BLaER1 treated with 17β-estradiol and CSF1 and Interleukin-3, amounts not matched to agents 10 nM and 100 nM (cell line): ENCODE results near the gene ZSWIM9.
A peak's percentile ranks its signal among the peaks of the same experiment; 100 is the strongest.

Experiments used
- H3K27ac ChIP-seq, 11 experiments: shearing (Covaris generic); formaldehyde crosslinking; 2 replicates each; pipeline ENCODE4 v1.8.1; 2022
- H3K27me3 ChIP-seq, 11 experiments: shearing (Covaris generic); formaldehyde crosslinking; 2 replicates each; pipeline ENCODE4 v1.8.1; 2022
- H3K36me3 ChIP-seq, 11 experiments: shearing (Covaris generic); formaldehyde crosslinking; 2 replicates each; pipeline ENCODE4 v1.8.1; 2022
- H3K4me1 ChIP-seq, 10 experiments: shearing (Covaris generic); formaldehyde crosslinking; 2 replicates each; pipeline ENCODE4 v1.8.1; 2022
- H3K4me2 ChIP-seq, 11 experiments: shearing (Covaris generic); formaldehyde crosslinking; 2 replicates each; pipeline ENCODE4 v1.8.1; 2022
- H3K4me3 ChIP-seq, 10 experiments: shearing (Covaris generic); formaldehyde crosslinking; 2 replicates each; pipeline ENCODE4 v1.8.1; 2022
- H3K9ac ChIP-seq, 11 experiments: shearing (Covaris generic); formaldehyde crosslinking; 2 replicates each; pipeline ENCODE4 v1.8.1; 2022
- H3K9me3 ChIP-seq, 11 experiments: shearing (Covaris generic); formaldehyde crosslinking; replicated peaks in 1 of 11; 2 replicates each; pipeline ENCODE4 v1.8.1; 2022
- H4K20me1 ChIP-seq, 11 experiments: shearing (Covaris generic); formaldehyde crosslinking; 2 replicates each; pipeline ENCODE4 v1.8.1; 2022
- Cebpa-rat ChIP-seq, 11 experiments: shearing (Covaris generic); IDR thresholded peaks; 2 replicates each; pipeline ENCODE4 v1.8.1; 2022

ZSWIM9 gene

DNA sequence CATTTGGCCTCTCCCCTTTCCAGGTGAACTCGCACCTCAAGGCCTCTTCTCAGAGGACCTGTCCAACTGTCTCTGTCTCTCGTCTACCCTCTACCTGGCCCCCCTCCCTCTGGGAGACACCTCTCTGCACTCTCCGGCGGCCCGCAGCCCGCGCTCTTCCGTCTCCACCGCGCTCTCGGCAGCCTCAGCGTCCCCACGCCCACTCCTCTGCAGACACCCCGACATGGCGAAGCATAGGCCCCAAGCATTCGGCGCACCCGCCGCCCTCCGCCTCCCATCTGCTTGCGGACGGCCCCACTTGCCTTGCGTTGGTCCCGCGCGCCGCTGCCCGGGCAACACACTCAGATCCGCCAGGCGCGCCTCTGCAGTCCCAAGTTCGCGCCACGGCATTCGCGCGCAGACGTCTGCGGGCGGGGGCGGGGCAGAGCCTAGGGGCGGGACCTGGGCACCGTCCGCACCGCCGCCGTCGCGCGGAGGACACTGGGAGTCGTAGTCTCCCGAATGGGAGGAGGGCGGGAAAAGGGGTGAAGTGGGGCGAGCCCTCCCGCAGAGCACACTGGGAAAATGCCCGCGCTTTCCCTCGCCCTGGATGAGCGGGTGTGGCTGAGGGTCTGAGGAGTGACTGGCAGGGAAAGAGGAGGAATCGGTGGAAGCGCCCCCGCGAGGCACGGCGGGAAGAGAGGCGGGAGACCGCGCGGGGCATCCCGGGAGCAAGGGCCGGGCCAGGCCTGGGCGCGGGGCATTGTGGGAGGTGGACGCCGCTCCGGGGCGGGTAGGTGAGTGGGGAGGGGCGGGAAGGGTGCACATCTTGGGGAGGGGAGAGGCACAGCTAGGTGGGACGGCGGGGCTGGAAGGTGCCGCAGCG, at the start of gene ZSWIM9, which contains the start of gene LIG1:
ZSWIM9 (plus strand) TSS at position 742 of the 865 bp plus-strand sequence. CDS start 1,123 bp downstream, outside the sequence.
LIG1 (minus strand) TSS at position 406 of the 865 bp plus-strand sequence. CDS start 4,778 bp downstream, outside the sequence.
- H3K36me3 ChIP-seq = peaks cover 25 to 34% (median 29%) of the 10 kb centered on the region in 11 experiments
- no peak for TF ChIP-seq Cebpa-rat (IDR thresholded peaks at IDR 0.05)
- H3K4me3 ChIP-seq = peak within 1 kb of the TSS; percentile 77 to 97 (median 89)
- peaks cover 0 to 16% (median 0%) of the 10 kb centered on the region in 11 experiments; a peak in 6 of 22 replicates for H4K20me1 ChIP-seq
- peak within 1 kb of the TSS; percentile 94 to 100 (median 98) for H3K4me2 ChIP-seq
- peak within 1 kb of the TSS; percentile 86 to 96 (median 92) for H3K9ac ChIP-seq
- peaks cover 51 to 56% (median 53%) of the 10 kb centered on the region in 10 experiments for H3K4me1 ChIP-seq
- no peaks in the 10 kb centered on the region for H3K9me3 ChIP-seq
- peak within 1 kb of the TSS; percentile 88 to 96 (median 93) for H3K27ac ChIP-seq
- H3K27me3 ChIP-seq = no peaks in the 10 kb centered on the region

DNA sequence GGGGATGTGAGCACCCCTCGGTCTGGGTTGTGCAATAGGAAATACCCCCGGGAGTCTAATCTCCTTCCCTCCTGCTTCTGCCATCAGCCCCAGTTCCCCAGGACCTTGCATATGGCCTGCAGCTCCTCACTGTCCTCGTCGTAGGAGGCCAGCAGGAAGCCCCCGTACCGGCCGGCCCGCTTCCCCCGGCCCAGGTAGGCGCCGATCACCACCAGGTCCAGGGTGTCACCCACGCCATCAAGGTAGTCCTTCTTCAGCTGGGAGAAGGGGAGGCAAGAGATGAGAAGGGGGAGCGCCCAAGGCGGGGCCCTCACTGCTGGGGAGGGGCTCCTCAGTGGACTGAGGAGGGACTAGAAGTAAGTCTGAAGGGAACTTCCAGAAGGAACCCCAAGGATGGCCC, 49.4 kb upstream of the ZSWIM9 start:
- H3K36me3 ChIP-seq = peaks cover 21 to 99% (median 90%) of the 10 kb centered on the region in 11 experiments
- H3K27ac ChIP-seq = peak overlapping the region in 6 of 11 experiments; percentile 17 to 65 (median 42); a peak in 8 of 22 replicates
- H3K27me3 ChIP-seq = no peaks in the 10 kb centered on the region
- no peak for TF ChIP-seq Cebpa-rat (IDR thresholded peaks at IDR 0.05)
- no peak overlapping the region for H3K9ac ChIP-seq
- peaks cover 31 to 59% (median 43%) of the 10 kb centered on the region in 10 experiments for H3K4me1 ChIP-seq
- H3K4me3 ChIP-seq = no peak overlapping the region
- H3K9me3 ChIP-seq = peaks cover 0 to 16% (median 7%) of the 10 kb centered on the region in 11 experiments; a peak in 10 of 22 replicates
- H4K20me1 ChIP-seq = no peaks in the 10 kb centered on the region
- peak overlapping the region in 7 of 11 experiments; percentile 10 to 76 (median 59); a peak in 9 of 22 replicates for H3K4me2 ChIP-seq

DNA sequence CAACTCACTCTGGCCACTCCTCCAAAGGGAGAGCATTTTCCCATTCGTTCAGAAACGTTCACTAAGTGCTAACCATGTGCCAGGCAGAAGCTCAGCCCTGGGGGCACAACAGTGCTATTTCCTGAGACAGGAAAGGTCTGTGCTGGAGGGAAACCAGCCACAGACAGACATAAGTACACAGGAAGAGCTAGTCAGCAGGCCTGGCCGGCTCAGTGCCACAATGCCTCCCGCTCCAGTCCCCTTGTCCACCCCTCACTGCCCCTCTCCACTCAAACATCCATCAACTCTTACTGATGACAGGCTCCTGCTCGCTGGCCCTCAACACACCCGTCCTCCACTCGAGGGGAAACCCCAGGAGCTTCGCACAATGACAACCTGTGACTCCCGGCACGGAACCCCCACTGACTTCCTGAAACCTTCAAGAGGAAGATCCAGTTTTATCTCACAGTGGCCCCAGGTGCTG, 48.5 kb upstream of the ZSWIM9 start:
- Histone ChIP-seq H3K36me3 (peaks cover 24 to 99% (median 89%) of the 10 kb centered on the region in 11 experiments), H3K4me1 (peaks cover 31 to 59% (median 43%) of the 10 kb centered on the region in 10 experiments), H3K4me2 (peak overlapping the region; percentile 52 to 78 (median 69)), H4K20me1 (0 out of 22 replicates have a peak, but pooled peaks cover 0 to 1% (median 0%) of the 10 kb centered on the region in 11 experiments), H3K9ac (peak overlapping the region; percentile 16 to 67 (median 53); a peak in 19 of 22 replicates), H3K9me3 (peaks cover 0 to 16% (median 7%) of the 10 kb centered on the region in 11 experiments; a peak in 10 of 22 replicates), H3K27ac (peak overlapping the region in 10 of 11 experiments; percentile 29 to 75 (median 63); a peak in 20 of 22 replicates), H3K4me3 (no peak overlapping the region), H3K27me3 (no peaks in the 10 kb centered on the region)
- no peak for TF ChIP-seq Cebpa-rat (IDR thresholded peaks at IDR 0.05)

DNA sequence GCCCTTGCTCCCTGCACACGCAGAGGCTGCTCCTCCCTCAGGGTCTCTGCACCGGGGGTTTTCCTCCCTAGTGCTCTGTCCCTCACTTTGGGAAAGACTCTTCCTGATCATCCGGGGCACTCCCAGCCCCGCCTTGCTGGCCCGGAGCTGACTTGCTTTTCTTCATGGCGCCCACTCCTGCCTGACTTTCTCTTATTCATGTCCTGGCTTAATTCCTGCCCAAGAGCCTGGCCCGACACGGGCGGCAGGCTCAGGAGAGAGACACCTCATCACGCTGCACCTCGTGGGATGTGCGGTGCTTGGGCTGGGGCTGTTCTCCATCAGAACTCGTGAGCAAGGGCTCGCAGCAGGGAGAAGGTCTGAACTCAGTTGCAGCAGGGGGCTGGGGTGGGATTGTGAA, 48.1 kb upstream of the ZSWIM9 start:
- peaks cover 29 to 99% (median 91%) of the 10 kb centered on the region in 11 experiments for H3K36me3 ChIP-seq
- H3K9ac ChIP-seq = peak overlapping the region; percentile 16 to 67 (median 53); a peak in 18 of 22 replicates
- H4K20me1 ChIP-seq = peaks cover 0 to 4% (median 0%) of the 10 kb centered on the region in 11 experiments; a peak in 1 of 22 replicates
- peak overlapping the region; percentile 52 to 78 (median 69) for H3K4me2 ChIP-seq
- TF ChIP-seq Cebpa-rat (IDR thresholded peaks at IDR 0.05) = no peak
- H3K4me3 ChIP-seq = no peak overlapping the region
- H3K4me1 ChIP-seq = peaks cover 29 to 57% (median 39%) of the 10 kb centered on the region in 10 experiments
- peaks cover 0 to 16% (median 7%) of the 10 kb centered on the region in 11 experiments; a peak in 10 of 22 replicates for H3K9me3 ChIP-seq
- H3K27ac ChIP-seq = peak overlapping the region in 10 of 11 experiments; percentile 29 to 75 (median 63); a peak in 19 of 22 replicates
- no peaks in the 10 kb centered on the region for H3K27me3 ChIP-seq

DNA sequence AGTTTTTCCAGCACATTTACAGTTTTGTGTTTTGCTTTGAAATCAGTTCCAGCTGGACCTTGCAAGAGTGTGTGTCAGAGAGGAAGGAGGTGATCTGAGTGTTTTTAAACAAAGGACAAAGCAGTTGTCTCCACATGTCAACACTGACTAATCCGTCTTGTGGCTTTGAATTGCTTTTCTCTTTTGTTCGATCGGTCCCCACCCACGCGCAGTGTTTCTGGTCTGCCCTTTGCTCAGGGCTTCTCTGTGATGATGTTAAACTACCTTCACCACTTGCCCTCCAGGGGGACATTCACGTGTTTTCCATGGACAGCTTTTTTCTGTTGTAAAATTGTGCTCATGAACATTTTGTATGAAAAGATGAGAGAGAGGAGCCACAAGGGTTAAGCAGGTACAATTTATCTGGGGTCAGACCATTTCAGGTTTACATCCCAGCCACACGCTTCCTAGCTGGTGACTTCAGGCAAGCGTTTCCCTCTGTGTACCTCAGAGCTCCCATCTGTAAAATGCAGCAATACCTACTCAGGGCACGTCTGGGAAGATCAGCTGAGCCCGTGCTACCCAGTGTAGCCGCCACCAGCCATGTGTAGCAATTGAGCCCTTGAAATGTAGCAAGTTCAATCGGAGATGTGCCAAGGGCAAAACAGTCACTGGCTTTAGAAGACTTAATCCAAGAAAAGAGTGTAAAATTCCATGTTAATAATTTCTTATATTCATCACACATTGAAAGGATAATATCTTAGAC, 46.4 kb upstream of the ZSWIM9 start:
- Histone ChIP-seq H3K4me2 (peak overlapping the region in 1 of 11 experiments; percentile 20; a peak in 1 of 22 replicates), H3K27ac (no peak overlapping the region), H3K4me1 (peaks cover 15 to 40% (median 22%) of the 10 kb centered on the region in 10 experiments), H3K9ac (peak overlapping the region in 1 of 11 experiments; percentile 5; a peak in 1 of 22 replicates), H3K4me3 (no peak overlapping the region), H3K36me3 (peaks cover 39 to 99% (median 91%) of the 10 kb centered on the region in 11 experiments), H3K27me3 (no peaks in the 10 kb centered on the region), H4K20me1 (peaks cover 0 to 10% (median 0%) of the 10 kb centered on the region in 11 experiments; a peak in 3 of 22 replicates), H3K9me3 (peaks cover 0 to 9% (median 7%) of the 10 kb centered on the region in 11 experiments; a peak in 7 of 22 replicates)
- TF ChIP-seq Cebpa-rat (IDR thresholded peaks at IDR 0.05) = no peak

DNA sequence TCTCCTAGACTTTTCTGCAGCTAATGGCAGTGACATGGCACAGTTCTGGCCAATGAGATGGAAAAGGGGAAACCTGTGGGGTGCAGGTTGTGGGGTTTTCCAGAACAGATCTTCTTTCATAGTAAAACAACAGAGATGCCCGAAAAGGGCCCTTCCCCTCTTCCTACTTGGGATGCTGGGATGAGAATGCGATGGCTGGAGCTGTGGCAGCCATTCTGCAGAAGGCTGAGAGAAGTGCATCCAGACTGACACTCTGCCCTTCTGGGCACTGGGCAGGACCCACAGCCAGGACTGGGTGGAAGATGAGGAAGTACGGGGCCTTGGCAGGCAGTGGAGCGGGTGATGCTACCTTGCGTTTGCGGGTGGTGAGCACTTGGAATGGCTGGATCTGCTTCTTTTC, 42.9 kb upstream of the ZSWIM9 start:
- H3K4me1 ChIP-seq = peaks cover under 1 to 19% (median 5%) of the 10 kb centered on the region in 10 experiments; a peak in 15 of 20 replicates
- H3K9ac ChIP-seq = no peak overlapping the region
- no peaks in the 10 kb centered on the region for H3K9me3 ChIP-seq
- TF ChIP-seq Cebpa-rat (IDR thresholded peaks at IDR 0.05) = no peak
- no peak overlapping the region for H3K27ac ChIP-seq
- H3K4me2 ChIP-seq = no peak overlapping the region
- H3K27me3 ChIP-seq = no peaks in the 10 kb centered on the region
- no peak overlapping the region for H3K4me3 ChIP-seq
- H3K36me3 ChIP-seq = peaks cover 48 to 100% (median 98%) of the 10 kb centered on the region in 11 experiments
- H4K20me1 ChIP-seq = peaks cover 0 to 10% (median 0%) of the 10 kb centered on the region in 11 experiments; a peak in 3 of 22 replicates

DNA sequence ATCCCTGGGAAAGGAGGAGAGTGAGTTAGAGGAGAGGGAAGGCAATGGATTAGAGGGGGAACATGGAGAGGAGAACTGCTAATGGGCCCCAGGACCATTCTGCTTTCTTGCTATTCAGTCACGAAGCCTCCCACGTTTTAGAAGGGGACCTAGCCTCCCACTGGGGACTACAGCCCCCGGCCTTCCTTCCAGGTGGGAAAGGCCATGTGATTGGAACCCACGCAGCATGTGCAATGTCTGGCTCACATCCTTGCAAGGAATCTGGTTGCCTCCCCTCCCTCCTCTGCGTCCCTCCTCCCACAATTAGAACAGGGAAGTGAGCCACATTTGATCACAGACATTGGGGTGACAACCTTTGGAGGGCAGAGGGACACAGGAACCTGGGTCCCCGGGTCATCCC, 37.4 kb upstream of the ZSWIM9 start:
- Histone ChIP-seq H3K36me3 (peaks cover 50 to 100% (median 90%) of the 10 kb centered on the region in 11 experiments), H3K9ac (no peak overlapping the region), H3K9me3 (no peaks in the 10 kb centered on the region), H3K27me3 (no peaks in the 10 kb centered on the region), H4K20me1 (peaks cover 0 to 12% (median 0%) of the 10 kb centered on the region in 11 experiments; a peak in 3 of 22 replicates), H3K4me3 (no peak overlapping the region), H3K27ac (no peak overlapping the region), H3K4me1 (no peaks in the 10 kb centered on the region), H3K4me2 (no peak overlapping the region)
- TF ChIP-seq Cebpa-rat (IDR thresholded peaks at IDR 0.05) = no peak

DNA sequence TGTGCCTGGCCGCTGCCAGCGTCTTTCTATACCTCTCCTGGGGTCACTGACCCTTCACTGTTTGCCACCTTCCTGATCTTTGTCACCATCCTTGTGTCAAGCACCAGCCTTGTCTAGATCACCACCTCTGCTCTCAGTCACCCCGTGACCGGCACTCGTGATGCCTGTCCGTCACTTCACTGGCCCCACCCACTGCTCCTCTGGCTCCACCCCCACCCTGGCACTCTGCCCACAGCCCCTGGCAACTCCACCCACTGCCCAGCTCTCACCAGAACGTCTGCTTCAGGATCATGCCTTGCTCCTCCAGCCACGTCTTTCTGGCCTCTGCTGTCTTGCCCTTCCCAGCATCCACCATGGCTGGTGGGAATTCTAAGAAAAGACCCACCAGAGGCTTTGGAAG, 35.1 kb upstream of the ZSWIM9 start:
- no peaks in the 10 kb centered on the region for H3K4me1 ChIP-seq
- H3K27me3 ChIP-seq = no peaks in the 10 kb centered on the region
- no peaks in the 10 kb centered on the region for H3K9me3 ChIP-seq
- peaks cover 0 to 16% (median 0%) of the 10 kb centered on the region in 11 experiments; a peak in 2 of 22 replicates for H4K20me1 ChIP-seq
- H3K27ac ChIP-seq = no peak overlapping the region
- peaks cover 41 to 100% (median 90%) of the 10 kb centered on the region in 11 experiments; a peak in 21 of 22 replicates for H3K36me3 ChIP-seq
- no peak overlapping the region for H3K4me3 ChIP-seq
- no peak for TF ChIP-seq Cebpa-rat (IDR thresholded peaks at IDR 0.05)
- no peak overlapping the region for H3K9ac ChIP-seq
- no peak overlapping the region for H3K4me2 ChIP-seq
